Measurements from ENCODE around the gene NFIA.

NFIA gene

GRCh38 chr1:61343734-61344420 is 261.5 kb downstream of the NFIA start:
- no peak for DNase-seq

- DNase-seq = no peak
These were observed 262.3 kb downstream of the NFIA start for GRCh38 chr1:61344696-61345095.

GRCh38 chr1:61348025-61348665 is 265.8 kb downstream of the NFIA start:
- DNase-seq = no peak

- no peak for DNase-seq
These were observed 270.6 kb downstream of the NFIA start for GRCh38 chr1:61352845-61353435.

- no peak for DNase-seq
These were observed 271.5 kb downstream of the NFIA start for GRCh38 chr1:61353797-61354406.

- DNase-seq = no peak
These were observed 273.7 kb downstream of the NFIA start for GRCh38 chr1:61356016-61356415.

GRCh38 chr1:61356995-61357394 is 274.6 kb downstream of the NFIA start:
- DNase-seq = no peak

- DNase-seq = no peak
These were observed 275.2 kb downstream of the NFIA start for GRCh38 chr1:61357539-61357938.

- DNase-seq = no peak
These were observed 276.6 kb downstream of the NFIA start for GRCh38 chr1:61358770-61359455.

GRCh38 chr1:61361931-61362330 is 279.6 kb downstream of the NFIA start:
- no peak for DNase-seq

GRCh38 chr1:61362351-61362750 is 280.0 kb downstream of the NFIA start:
- DNase-seq = no peak

GRCh38 chr1:61368366-61368765 is 286.0 kb downstream of the NFIA start:
- no peak for DNase-seq

GRCh38 chr1:61368876-61369275 is 286.5 kb downstream of the NFIA start:
- DNase-seq = no peak

GRCh38 chr1:61370177-61370912 is 288.0 kb downstream of the NFIA start:
- no peak for DNase-seq

GRCh38 chr1:61370913-61371279 is 288.5 kb downstream of the NFIA start:
- DNase-seq = no peak

- DNase-seq = no peak
These were observed 290.6 kb downstream of the NFIA start for GRCh38 chr1:61372944-61373343.

- DNase-seq = no peak
These were observed 291.8 kb downstream of the NFIA start for GRCh38 chr1:61374156-61374555.

- no peak for DNase-seq
These were observed 292.9 kb downstream of the NFIA start for GRCh38 chr1:61375082-61375880.

- no peak for DNase-seq
These were observed 293.8 kb downstream of the NFIA start for GRCh38 chr1:61376151-61376550.

- DNase-seq = no peak
These were observed 295.0 kb downstream of the NFIA start for GRCh38 chr1:61377242-61377958.
